WI38 (cell line): ENCODE results near the gene PSPC1.
"Not testable (repeated sequence)": the region's sequence is repeated elsewhere in the genome, so short reads cannot be mapped to it uniquely, and the experiment has no call there.

Experiments used
- H3K4me3 ChIP-seq: 2 replicates; pipeline ENCODE4 v1.5.1; 2011; ENCODE audit warnings: low read depth, mild to moderate bottlenecking, control low read depth, low read length
- TF ChIP-seq, protein P1 (sequence below): IDR thresholded peaks from 2 replicates; pipeline ENCODE4 v1.5.1; 2012; ENCODE audit warnings: low read depth, mild to moderate bottlenecking, control low read depth, low read length

The PSPC1 gene, protein sequence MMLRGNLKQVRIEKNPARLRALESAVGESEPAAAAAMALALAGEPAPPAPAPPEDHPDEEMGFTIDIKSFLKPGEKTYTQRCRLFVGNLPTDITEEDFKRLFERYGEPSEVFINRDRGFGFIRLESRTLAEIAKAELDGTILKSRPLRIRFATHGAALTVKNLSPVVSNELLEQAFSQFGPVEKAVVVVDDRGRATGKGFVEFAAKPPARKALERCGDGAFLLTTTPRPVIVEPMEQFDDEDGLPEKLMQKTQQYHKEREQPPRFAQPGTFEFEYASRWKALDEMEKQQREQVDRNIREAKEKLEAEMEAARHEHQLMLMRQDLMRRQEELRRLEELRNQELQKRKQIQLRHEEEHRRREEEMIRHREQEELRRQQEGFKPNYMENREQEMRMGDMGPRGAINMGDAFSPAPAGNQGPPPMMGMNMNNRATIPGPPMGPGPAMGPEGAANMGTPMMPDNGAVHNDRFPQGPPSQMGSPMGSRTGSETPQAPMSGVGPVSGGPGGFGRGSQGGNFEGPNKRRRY

GRCh38 chr13:19782727-19783682 is at the start of gene PSPC1:
TSS of gene PSPC1 (minus strand) at chr13:19782945. CDS start at chr13:19782757, 188 bp downstream.
- H3K4me3 ChIP-seq, result peak within 1 kb of the TSS; percentile 93

- TF ChIP-seq, protein P1, sequence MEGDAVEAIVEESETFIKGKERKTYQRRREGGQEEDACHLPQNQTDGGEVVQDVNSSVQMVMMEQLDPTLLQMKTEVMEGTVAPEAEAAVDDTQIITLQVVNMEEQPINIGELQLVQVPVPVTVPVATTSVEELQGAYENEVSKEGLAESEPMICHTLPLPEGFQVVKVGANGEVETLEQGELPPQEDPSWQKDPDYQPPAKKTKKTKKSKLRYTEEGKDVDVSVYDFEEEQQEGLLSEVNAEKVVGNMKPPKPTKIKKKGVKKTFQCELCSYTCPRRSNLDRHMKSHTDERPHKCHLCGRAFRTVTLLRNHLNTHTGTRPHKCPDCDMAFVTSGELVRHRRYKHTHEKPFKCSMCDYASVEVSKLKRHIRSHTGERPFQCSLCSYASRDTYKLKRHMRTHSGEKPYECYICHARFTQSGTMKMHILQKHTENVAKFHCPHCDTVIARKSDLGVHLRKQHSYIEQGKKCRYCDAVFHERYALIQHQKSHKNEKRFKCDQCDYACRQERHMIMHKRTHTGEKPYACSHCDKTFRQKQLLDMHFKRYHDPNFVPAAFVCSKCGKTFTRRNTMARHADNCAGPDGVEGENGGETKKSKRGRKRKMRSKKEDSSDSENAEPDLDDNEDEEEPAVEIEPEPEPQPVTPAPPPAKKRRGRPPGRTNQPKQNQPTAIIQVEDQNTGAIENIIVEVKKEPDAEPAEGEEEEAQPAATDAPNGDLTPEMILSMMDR, result no peak
- H3K4me3 ChIP-seq, result no peak overlapping the region
Measured at GRCh38 chr13:19822673-19823072, 39.9 kb upstream of the PSPC1 start.

DNA sequence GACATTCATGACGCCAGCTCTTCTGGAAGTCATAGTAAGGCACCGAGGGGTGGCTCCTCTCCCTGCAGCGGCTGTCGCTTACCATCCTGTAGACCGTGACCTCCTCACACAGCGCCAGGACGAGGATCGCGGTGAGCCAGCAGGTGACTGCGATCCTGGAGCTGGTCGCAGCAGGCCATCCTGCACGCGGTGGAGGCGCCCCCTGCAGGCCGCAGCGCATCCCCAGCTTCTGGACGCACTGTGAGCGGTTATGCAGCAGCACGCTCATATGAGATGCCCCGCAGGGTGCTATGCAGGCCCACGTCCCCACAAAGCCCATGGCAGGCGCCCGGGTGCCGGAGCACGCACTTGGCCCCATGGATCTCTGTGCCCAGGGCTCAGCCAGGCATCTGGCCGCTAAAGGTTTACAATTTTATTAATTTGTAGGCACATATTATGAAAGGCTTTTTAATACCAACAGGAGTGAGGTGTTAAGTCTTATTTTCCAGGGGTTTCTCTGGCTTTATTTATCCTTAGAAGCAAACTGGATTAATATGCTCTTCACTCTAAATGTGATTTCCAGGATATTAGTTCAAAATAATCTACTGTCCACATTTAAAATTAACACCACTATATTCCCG is 35.6 kb upstream of the PSPC1 start:
- TF ChIP-seq, protein P1, result 0 out of 2 replicates have a peak, but pooled peaks have one; percentile 12

DNA sequence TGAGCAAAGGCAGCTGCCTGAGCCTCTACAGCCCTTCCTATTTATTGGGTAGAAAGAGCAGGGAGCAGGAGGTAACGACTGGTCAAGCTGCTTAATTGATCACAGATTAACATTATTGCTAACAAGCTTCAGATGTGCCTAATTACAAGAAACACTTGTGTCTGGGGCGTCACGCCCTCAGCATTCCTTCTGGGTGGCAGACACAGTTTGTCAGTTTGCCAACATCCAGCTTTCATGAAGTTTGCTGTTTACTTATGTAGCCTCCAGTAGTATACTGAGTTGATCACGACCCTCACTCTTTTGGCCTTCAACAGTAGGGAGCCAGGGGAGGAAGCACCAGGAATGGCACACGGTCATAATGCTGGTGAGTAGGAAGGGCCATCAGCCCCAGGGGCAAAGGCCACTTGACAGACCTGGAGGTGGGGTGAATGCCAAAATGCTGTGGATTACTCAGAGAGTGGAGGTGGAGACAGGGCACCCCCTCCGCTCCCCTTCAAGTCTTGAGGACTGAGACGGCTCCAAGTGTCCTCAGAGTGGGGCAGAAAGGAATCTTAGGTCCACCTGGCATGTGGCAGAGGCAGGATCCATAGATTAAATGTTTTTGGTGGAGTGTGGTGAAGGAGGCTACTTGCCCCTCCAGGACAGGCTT is 34.9 kb upstream of the PSPC1 start:
- no peak overlapping the region for H3K4me3 ChIP-seq
- TF ChIP-seq, protein P1, result no peak

More for the DNA sequence above, 35.6 kb upstream of the PSPC1 start:
- no peak overlapping the region for H3K4me3 ChIP-seq

DNA sequence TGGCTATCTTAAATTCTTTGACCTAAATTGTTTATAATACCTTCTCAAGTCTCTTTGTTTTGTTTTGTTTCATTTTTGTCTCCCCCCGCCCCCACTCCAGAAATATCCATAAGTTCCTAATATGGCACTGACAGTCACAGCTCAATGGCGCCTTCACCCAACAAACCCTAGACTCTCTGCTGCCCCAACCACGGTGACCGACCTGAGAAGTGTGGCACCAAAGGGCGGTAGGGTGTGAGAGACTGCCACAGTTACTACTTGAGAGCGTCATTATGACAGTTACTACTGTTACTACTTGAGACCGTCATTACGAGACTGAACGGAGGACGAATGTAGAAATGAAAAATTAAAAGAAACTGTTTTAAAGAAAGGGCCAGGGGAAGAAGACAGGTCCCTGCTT is 34.4 kb upstream of the PSPC1 start:
- H3K4me3 ChIP-seq, result no peak overlapping the region
- TF ChIP-seq, protein P1, result no peak

DNA sequence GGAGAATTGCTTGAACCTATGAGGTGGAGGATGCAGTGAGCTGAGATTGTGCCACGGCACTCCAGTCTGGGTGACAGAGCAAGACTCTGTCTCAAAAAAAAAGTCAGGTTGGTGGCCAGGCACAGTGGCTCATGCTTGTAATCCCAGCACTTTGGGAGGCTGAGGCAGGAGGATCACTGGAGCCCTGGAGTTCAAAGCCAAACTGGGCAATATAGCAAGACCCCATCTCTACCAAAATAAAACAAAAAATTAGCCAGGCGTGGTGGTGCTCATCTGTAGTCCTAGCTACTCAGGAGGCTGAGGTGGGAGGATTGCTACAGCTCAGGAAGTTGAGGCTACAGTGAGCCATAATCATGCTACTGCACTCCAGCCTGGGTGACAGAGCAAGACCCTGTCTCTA is 33.1 kb upstream of the PSPC1 start:
- H3K4me3 ChIP-seq, result not testable (repeated sequence)

GRCh38 chr13:19810996-19811881 is 28.5 kb upstream of the PSPC1 start:
- TF ChIP-seq, protein P1, result no peak
- H3K4me3 ChIP-seq, result no peak overlapping the region
